AG04449 (cell line): Measurements from ENCODE around the gene CES2.

Source experiments
- CTCF ChIA-PET: fragments of 350-600 bp; formaldehyde crosslinking; extraction: SDS; loops from one replicate; lab custom pipeline; 2021; ENCODE audit warnings: antibody characterized with exemption; lab: Yijun Ruan, JAX
- POLR2A ChIA-PET: fragments of 400-600, 350-600 bp; formaldehyde crosslinking; extraction: SDS; loops from one replicate; lab custom pipeline; 2020; ENCODE audit warnings: antibody characterized with exemption, inconsistent platforms; lab: Yijun Ruan, JAX
- DNase-seq: peaks from one replicate; pipeline ENCODE4 v3.0.0-alpha.2; 2010; ENCODE audit warnings: low read depth, low spot score
- H3K4me3 ChIP-seq: 2 replicates; pipeline ENCODE4 v1.5.1; 2011; ENCODE audit warnings: low read depth, mild to moderate bottlenecking, control low read depth, low read length
- CTCF ChIP-seq: IDR thresholded peaks from one replicate; pipeline ENCODE4 v1.5.1; 2011; ENCODE audit warnings: mild to moderate bottlenecking, moderate library complexity, low read length, control low read depth, inconsistent platforms; ENCODE audit not compliant: insufficient read depth; ENCODE audit errors: missing control alignments

The CES2 gene

GRCh38 chr16:66915041-66915440, 20.3 kb upstream of the CES2 start:
- CTCF ChIA-PET = interaction anchor here (15.4 kb wide), 1 partner anchor 13 kb away, joined by 350 read pairs; no protein-coding TSS in a partner anchor
- TF ChIP-seq CTCF = no peak
- DNase-seq = no peak
- POLR2A ChIA-PET = no interaction called here
- H3K4me3 ChIP-seq = no peak overlapping the region

DNA sequence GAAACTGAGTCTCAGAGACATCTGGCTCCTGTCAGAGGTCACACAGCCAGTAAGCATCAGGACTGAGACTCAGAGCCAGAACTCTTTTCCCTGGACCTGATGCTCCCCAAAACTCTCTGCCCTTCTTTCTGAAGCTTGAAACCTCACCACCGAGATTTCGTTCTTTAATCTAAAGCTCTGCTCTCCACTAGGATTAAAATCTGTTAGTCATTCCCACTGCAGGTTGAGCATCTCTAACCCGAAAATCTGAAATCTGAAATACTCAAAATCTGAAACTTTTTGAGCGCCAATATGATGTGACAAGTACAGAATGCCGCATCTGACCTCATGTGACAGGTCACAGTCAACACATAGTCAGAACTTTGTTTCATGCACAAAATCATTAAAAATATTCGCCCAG, 18.8 kb upstream of the CES2 start:
- no peak for TF ChIP-seq CTCF
- no peak overlapping the region for H3K4me3 ChIP-seq
- ChIA-PET CTCF (interaction anchor here (0.7 to 15.4 kb wide), 3 partner anchors 10 to 86 kb away, joined by 3 to 350 read pairs (median 11); partner anchors contain the start of genes NAE1 and RRAD), POLR2A (no interaction called here)
- no peak for DNase-seq

DNA sequence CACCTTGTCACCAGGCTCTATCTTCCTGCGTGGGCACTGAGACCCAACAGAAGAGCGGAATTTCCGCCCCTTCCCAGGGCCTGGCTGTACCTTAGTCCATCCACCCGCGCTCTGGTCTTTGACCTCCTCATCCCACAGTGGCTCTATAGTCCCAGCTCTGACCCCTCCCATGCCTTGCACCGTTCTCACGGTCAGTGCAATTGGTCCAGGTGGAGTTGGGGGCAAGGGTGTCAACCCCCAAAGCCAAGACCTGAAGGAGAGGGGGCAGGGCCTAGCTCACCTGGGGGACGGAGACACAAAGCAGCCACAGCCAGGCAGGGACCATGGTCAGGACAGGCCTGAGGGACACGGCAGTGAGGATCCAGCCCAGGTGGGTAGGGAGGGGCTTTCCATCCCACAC, 17.6 kb upstream of the CES2 start:
- no peak for DNase-seq
- ChIA-PET POLR2A (no interaction called here), CTCF (interaction anchor here (0.7 to 15.4 kb wide), 4 partner anchors 9 to 37 kb away, joined by 3 to 350 read pairs (median 8); partner anchors contain the start of gene RRAD)
- H3K4me3 ChIP-seq = no peak overlapping the region
- no peak for TF ChIP-seq CTCF

GRCh38 chr16:66918355-66918754, 17.0 kb upstream of the CES2 start:
- ChIA-PET POLR2A (no interaction called here), CTCF (interaction anchor here (0.7 to 15.4 kb wide), 5 partner anchors 8 to 88 kb away, joined by 3 to 350 read pairs (median 4); partner anchors contain the start of genes NAE1 and RRAD)
- no peak for DNase-seq
- H3K4me3 ChIP-seq = no peak overlapping the region
- TF ChIP-seq CTCF = no peak

GRCh38 chr16:66918803-66919568, 16.3 kb upstream of the CES2 start, which contains the start of gene CDH16:
Gene CDH16 (minus strand): TSS chr16:66918885. CDS start chr16:66918065, 820 bp downstream.
- ChIA-PET POLR2A (no interaction called here), CTCF (interaction anchor here (1.0 to 15.4 kb wide), 4 partner anchors 8 to 89 kb away, joined by 4 to 350 read pairs (median 8); partner anchors contain the start of genes NAE1 and RRAD)
- TF ChIP-seq CTCF = no peak
- DNase-seq = no peak
- no peak within 1 kb of the TSS for H3K4me3 ChIP-seq
